Measurements from ENCODE around the gene RPGR. TPM values are rescaled to one million over a fixed set of nuclear protein-coding genes. Genes with fewer than 3 reads are reported as not detected.

RPGR gene
- total RNA-seq, 1 experiment from 2014 or later, result 8.3 TPM

- no peak; the same call in 1 of the 2 replicates for ATAC-seq
- Histone ChIP-seq H2AFZ (ENCODE audit: low read length) (no peak overlapping the region), H3K27me3 (ENCODE audit: low read length) (no peaks in the 10 kb centered on the region), H3K4me3 (ENCODE audit: low read length) (no peak overlapping the region), H3F3A (ENCODE audit: low read length, unreplicated experiment) (peaks cover 8% of the 10 kb centered on the region), H3K9me2 (replicated peaks; ENCODE audit: low read length) (no peaks in the 10 kb centered on the region), H3K36me3 (ENCODE audit: low read depth, low read length) (no peaks in the 10 kb centered on the region), H3K4me1 (ENCODE audit: insufficient read depth, low read length) (peaks cover 50% of the 10 kb centered on the region), H3K79me2 (ENCODE audit: low read length) (no peaks in the 10 kb centered on the region), H4K20me1 (ENCODE audit: low read length) (no peaks in the 10 kb centered on the region), H3K9ac (ENCODE audit: low read length) (no peak overlapping the region), H3K9me3 (ENCODE audit: low read length) (no peaks in the 10 kb centered on the region), H3K27ac (ENCODE audit: low read length) (peak overlapping the region; percentile 66), H3K4me2 (ENCODE audit: low read length) (peak overlapping the region; percentile 52)
- intact Hi-C loops (cut with micrococcal nuclease), result loop anchor here (10.0 kb wide), 1 partner anchor 529 kb away; the partner anchor contains the start of gene MID1IP1
- no peak for DNase-seq
- no TSS peak for BruUV-seq (replicated peaks)
- TF ChIP-seq EZH2phosphoT487 (IDR thresholded peaks at IDR 0.05; ENCODE audit: borderline replicate concordance, low read length), result no peak
- no peak for TF ChIP-seq EZH2 (IDR thresholded peaks at IDR 0.05; ENCODE audit: low read length, unreplicated experiment)
- no peak for TF ChIP-seq CTCF (conservative IDR thresholded peaks at IDR 0.05; ENCODE audit: low read depth, low read length)
- ChIA-PET POLR2A (ENCODE audit: unreplicated experiment) (no interaction called here), CTCF (no interaction called here)
Measured at GRCh38 chrX:38276089-38276488, 51.2 kb downstream of the RPGR start.

- Histone ChIP-seq H3K4me3 (ENCODE audit: low read length) (no peak overlapping the region), H3K27me3 (ENCODE audit: low read length) (no peaks in the 10 kb centered on the region), H3K27ac (ENCODE audit: low read length) (peak overlapping the region; percentile 68), H3K9ac (ENCODE audit: low read length) (no peak overlapping the region), H2AFZ (ENCODE audit: low read length) (no peak overlapping the region), H4K20me1 (ENCODE audit: low read length) (no peaks in the 10 kb centered on the region), H3F3A (ENCODE audit: low read length, unreplicated experiment) (peaks cover 8% of the 10 kb centered on the region), H3K4me2 (ENCODE audit: low read length) (peak overlapping the region; percentile 52), H3K79me2 (ENCODE audit: low read length) (no peaks in the 10 kb centered on the region), H3K36me3 (ENCODE audit: low read depth, low read length) (no peaks in the 10 kb centered on the region), H3K9me3 (ENCODE audit: low read length) (no peaks in the 10 kb centered on the region), H3K4me1 (ENCODE audit: insufficient read depth, low read length) (peaks cover 53% of the 10 kb centered on the region), H3K9me2 (replicated peaks; ENCODE audit: low read length) (no peaks in the 10 kb centered on the region)
- CTCF ChIA-PET, result interaction anchor here (1.0 kb wide), 1 partner anchor 51 kb away, joined by 3 read pairs; the partner anchor contains the start of gene RPGR
- POLR2A ChIA-PET (ENCODE audit: unreplicated experiment), result no interaction called here
- intact Hi-C loops (cut with micrococcal nuclease), result loop anchor here (2.0 to 10.0 kb wide), 2 partner anchors 51 to 529 kb away; partner anchors contain the start of genes MID1IP1 and RPGR
- ATAC-seq, result peak; percentile 88
- peak; percentile 90 for DNase-seq
- TF ChIP-seq CTCF (conservative IDR thresholded peaks at IDR 0.05; ENCODE audit: low read depth, low read length), result no peak
- no peak for TF ChIP-seq EZH2 (IDR thresholded peaks at IDR 0.05; ENCODE audit: low read length, unreplicated experiment)
- no peak for TF ChIP-seq EZH2phosphoT487 (IDR thresholded peaks at IDR 0.05; ENCODE audit: borderline replicate concordance, low read length)
- no TSS peak for BruUV-seq (replicated peaks)
Measured at GRCh38 chrX:38275615-38276014, 51.7 kb downstream of the RPGR start.

- Histone ChIP-seq H3K9me3 (ENCODE audit: low read length) (no peaks in the 10 kb centered on the region), H2AFZ (ENCODE audit: low read length) (no peak overlapping the region), H3K27ac (ENCODE audit: low read length) (no peak overlapping the region), H3F3A (ENCODE audit: low read length, unreplicated experiment) (peaks cover 8% of the 10 kb centered on the region), H3K27me3 (ENCODE audit: low read length) (no peaks in the 10 kb centered on the region), H3K4me2 (ENCODE audit: low read length) (no peak overlapping the region), H3K4me3 (ENCODE audit: low read length) (no peak overlapping the region), H3K79me2 (ENCODE audit: low read length) (no peaks in the 10 kb centered on the region), H3K9me2 (replicated peaks; ENCODE audit: low read length) (no peaks in the 10 kb centered on the region), H3K9ac (ENCODE audit: low read length) (no peak overlapping the region), H3K36me3 (ENCODE audit: low read depth, low read length) (no peaks in the 10 kb centered on the region), H4K20me1 (ENCODE audit: low read length) (no peaks in the 10 kb centered on the region), H3K4me1 (ENCODE audit: insufficient read depth, low read length) (peaks cover 42% of the 10 kb centered on the region)
- no TSS peak for BruUV-seq (replicated peaks)
- intact Hi-C loops (cut with micrococcal nuclease), result loop anchor here (10.0 kb wide), 1 partner anchor 531 kb away; the partner anchor contains the start of gene MID1IP1
- TF ChIP-seq EZH2 (IDR thresholded peaks at IDR 0.05; ENCODE audit: low read length, unreplicated experiment), result no peak
- no peak for TF ChIP-seq EZH2phosphoT487 (IDR thresholded peaks at IDR 0.05; ENCODE audit: borderline replicate concordance, low read length)
- no peak for TF ChIP-seq CTCF (conservative IDR thresholded peaks at IDR 0.05; ENCODE audit: low read depth, low read length)
- DNase-seq, result no peak
- ChIA-PET POLR2A (ENCODE audit: unreplicated experiment) (no interaction called here), CTCF (no interaction called here)
- ATAC-seq, result no peak
Measured at GRCh38 chrX:38273453-38273852, 53.9 kb downstream of the RPGR start.
